Activated naive CD4-positive, alpha-beta T cell (primary cell): ENCODE results near the gene SLX1B.
"Not testable (repeated sequence)": the region's sequence is repeated elsewhere in the genome, so short reads cannot be mapped to it uniquely, and the experiment has no call there.

Source experiments
- DNase-seq, 4 experiments: peaks; one replicate each; lab custom pipeline; 2025; lab: John Stamatoyannopoulos, UW

The SLX1B gene

DNA sequence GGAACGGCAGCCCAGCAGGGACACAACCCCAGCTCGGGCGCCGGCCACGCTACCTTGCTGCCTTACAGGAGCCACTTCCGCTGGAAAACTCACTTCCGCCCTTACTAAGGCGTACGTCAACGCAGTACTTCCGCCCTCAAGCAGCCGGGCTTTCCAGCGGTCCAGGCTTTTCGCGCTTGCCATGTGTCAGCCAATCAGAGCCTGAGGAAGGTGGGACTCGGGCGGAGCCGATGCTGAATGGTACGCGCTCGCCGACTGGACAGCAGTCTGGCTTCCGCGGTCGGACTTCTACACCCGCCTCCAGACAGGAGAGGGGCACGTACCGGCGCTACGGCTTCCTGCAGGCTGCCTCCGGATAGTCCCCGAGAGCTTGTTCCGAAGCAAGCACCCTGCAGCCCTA, at the start of gene SLX1B, which contains the start of gene BOLA2:
SLX1B (plus strand) TSS at position 265 of the 400 bp plus-strand sequence.
BOLA2 (minus strand) TSS at position 83 of the 400 bp plus-strand sequence. CDS start 98 bp downstream, outside the sequence.
- DNase-seq, result not testable (repeated sequence)

DNA sequence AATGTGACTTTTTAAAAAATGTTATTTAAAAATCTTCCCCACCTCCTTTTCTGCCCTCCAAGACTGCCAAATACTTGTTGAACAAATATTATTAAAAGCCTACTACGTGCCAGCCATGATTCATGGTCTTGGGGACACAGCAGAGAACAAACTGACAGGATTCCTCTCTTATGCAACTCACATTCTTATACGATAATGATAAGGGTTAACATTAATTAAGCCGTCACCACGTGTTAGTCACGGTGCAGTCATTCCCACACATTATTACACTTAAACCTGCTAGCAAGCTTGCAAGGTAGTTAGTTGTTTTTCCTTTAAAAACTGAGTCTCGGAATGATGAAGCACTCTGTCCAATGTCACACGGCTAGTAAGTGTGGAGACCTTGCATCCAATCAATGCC, 49.1 kb upstream of the SLX1B start:
- DNase-seq, result not testable (repeated sequence)

DNA sequence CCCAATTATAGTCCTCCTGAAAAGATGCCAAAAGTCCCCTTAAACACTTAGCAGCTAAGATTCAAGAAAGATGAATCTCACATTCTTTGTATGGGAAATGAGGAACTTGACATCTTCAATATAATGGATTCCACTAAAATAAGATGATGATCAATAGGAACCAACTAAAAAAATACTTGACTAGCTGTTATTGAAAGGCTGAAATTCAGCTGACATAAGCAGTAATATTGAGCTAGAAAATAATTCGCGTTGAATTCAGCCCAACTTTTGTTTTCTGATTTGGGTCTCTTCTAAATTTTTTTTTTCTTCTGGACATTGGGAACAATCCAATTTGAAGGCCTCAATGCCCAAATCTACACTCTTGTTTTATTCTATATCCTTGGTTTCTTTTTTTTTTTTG, 30.7 kb upstream of the SLX1B start:
- not testable (repeated sequence) for DNase-seq

DNA sequence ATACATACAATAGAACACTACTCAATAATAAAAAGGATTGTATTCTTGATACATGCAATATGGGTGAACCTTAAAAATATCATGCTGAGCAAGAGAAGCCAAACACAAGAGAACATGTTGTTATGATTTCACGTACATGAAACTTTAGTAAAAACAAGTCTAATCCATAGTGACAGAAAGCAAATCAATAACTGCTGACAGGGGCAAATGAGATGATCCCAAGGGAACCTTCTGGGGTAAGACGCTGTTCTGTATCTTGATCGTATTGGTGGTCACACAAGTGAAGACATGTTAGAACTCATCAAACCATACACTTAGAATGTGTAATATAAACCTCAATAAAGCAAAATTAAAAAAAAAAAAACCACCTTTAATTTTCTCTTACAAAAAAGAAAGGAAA, 28.9 kb upstream of the SLX1B start:
- DNase-seq, result not testable (repeated sequence)

DNA sequence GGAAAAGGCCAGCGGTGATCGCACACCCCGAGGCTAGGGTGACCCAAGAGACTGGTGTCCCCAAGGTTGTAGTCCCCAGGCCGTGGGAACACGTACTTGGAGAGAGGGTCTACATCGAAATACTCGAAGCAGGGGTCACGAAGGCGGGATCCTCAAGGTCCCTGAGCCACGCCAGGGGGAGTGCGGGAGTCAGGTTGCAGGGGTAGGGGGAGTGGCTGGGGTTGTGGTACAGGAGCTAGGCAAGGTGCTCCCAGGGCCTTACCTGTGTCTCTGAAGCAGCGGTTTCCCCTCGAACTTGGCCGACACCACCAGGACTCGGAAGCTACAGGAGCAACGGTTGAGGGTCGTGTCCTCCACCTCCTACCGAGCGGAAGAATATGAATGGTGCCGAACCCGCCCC, 579 bp upstream of the SLX1B start:
- DNase-seq, result not testable (repeated sequence)

DNA sequence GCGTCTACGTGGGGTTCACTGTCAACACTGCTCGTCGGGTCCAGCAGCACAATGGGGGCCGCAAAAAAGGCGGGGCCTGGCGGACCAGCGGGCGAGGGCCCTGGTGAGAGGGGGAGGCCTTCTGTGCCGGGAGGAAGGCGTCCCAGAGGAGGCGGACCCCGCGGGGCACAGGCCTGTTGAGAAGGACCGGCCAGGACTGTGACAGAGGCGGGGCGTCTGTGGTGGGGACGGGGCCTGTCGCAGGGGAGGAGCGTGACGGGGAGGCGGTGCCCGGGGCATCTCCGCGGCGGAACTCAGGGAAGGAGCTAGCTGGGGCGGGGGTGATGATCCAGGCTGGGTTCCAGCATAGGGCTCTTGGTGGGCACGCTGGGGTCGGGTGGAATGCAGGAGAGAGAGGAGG, 495 bp downstream of the SLX1B start:
- not testable (repeated sequence) for DNase-seq

DNA sequence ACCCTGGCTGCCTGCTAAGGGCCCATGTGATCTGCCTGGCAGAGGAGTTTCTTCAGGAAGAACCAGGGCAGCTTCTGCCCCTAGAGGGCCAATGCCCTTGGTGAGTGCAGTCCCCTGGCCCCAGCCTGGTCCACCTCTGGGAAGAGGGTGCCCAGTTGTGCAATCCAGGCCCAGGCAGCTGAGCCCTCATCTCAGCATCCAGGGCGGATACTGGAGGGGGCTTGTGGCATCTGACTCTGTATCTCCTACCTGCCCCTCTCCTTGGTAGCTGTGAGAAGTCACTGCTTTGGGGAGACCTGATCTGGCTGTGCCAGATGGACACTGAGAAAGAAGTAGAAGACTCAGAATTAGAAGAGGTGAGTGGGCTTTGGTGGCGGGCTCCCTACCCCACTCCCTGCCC, 3.3 kb downstream of the SLX1B start:
- DNase-seq, result not testable (repeated sequence)

DNA sequence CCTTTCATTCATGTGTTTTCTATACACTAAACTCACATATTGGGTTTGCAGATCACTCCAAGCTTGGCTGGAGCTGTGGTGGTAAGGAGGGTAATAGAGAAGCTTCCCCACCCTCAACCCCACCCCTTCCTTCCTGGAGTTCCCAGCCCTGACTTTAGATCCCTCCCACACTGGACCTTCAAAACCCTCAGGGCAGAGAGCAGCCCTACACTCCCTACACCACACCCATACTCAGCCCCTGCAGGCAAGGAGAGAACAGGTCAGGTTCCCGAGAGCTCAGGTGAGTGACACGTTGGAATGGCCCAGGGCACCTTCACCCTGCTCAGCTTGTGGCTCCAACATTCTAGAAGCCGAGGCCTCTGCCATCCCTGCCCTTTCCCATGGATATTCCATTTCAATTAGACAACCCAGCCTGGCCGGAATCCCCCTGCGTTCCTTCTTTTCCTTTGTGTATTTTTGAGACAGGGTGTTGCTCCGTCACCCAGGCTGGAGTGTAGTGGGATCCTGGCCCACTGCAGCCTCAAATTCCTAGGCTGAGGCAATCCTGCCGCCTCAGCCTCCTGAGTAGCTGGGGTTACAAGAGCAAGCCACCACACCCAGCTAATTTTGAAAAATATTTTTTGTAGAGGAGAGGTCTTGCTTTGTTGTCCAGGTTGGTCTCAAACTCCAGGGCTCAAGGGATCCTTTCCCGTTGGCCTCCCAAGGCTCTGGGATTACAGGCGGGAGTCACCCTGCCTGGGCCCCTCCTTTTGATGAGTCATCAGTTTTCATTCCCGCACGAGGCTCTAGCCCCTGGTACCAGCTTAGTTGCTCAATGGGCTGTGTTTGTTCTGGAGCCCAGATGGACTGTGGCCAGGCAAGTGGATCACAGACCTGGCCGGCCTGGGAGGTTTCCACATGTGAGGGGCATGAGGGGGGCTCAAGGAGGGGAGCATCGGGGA, 5.6 kb downstream of the SLX1B start, which contains the start of gene SULT1A4:
SULT1A4 (plus strand) TSS at position 208 of the 941 bp plus-strand sequence. CDS start 1,473 bp downstream, outside the sequence.
- DNase-seq, result not testable (repeated sequence)

DNA sequence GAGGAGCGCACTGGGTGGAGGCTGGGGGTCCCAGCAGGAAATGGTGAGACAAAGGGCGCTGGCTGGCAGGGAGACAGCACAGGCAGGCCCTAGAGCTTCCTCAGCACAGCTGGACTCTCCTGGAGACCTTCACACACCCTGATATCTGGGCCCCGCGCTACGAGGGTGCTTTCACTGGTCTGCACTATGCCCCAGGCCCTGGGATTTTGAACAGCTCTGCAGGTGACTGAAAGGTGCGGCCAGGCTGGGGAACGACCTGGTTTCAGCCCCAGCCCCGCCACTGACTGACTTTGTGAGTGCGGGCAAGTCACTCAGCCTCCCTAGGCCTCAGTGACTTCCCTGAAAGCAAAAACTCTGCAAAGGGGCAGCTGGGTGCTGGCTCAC, 6.3 kb downstream of the SLX1B start:
- DNase-seq, result not testable (repeated sequence)

DNA sequence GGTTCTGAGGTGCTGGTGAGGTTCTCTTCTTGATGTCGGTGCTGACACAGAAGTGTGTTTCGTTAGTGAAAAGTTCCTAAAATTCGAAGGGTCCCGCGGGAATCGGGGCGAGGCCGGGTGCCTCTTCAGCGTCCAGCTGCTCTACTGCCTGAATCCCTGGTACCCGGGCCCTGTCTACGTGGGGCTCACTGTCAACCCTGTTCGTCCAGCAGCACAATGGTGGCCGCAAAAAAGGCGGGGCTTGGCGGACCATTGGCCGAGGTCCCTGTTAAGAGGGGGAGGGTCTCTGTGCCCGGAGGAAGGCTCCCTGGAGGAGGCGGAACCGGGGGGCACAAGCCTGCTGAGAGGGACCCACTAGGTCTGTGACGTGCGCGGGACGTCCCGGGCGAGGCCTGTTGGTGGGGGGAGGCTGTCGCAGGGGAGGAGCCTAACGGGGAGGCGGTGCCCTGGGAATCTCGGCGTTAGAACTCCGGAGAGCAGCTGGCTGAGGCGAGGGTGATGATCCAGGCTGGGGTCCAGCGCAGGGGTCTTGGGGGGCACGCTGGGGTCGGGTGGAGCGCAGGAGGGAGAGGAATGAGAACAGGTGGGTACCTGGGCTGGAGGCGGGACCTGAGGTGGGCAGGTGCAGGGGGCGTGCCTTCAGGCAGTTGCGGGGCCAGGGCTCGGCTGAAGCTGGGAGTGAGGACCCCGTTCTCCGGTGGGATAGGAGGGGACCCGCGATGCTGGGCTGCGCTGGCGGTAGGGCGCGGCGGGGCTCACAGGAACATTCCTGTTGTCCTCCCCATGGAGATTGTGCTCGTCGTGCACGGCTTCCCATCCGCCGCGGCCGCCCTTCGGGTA, 11.9 kb downstream of the SLX1B start:
- not testable (repeated sequence) for DNase-seq

DNA sequence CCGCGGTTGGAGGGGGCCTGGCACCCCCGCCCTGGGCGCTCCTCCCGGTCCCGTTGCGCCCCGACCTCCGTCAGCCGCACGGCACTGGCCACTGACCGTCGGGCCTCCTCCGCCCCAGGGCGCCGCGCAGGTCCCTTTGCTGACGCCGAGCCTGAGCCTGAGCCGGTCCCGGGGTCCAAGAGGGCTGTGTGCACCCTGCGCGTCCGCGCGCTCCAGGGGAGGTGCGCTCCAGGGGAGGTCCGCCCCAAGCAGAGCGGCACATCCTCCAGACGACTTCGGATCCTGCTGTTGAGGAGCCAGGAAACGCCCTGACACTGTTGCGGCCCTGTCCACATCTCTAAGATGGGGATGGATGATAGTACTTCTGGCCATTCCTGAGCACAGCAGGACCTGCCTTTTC, 12.6 kb downstream of the SLX1B start:
- DNase-seq, result not testable (repeated sequence)

DNA sequence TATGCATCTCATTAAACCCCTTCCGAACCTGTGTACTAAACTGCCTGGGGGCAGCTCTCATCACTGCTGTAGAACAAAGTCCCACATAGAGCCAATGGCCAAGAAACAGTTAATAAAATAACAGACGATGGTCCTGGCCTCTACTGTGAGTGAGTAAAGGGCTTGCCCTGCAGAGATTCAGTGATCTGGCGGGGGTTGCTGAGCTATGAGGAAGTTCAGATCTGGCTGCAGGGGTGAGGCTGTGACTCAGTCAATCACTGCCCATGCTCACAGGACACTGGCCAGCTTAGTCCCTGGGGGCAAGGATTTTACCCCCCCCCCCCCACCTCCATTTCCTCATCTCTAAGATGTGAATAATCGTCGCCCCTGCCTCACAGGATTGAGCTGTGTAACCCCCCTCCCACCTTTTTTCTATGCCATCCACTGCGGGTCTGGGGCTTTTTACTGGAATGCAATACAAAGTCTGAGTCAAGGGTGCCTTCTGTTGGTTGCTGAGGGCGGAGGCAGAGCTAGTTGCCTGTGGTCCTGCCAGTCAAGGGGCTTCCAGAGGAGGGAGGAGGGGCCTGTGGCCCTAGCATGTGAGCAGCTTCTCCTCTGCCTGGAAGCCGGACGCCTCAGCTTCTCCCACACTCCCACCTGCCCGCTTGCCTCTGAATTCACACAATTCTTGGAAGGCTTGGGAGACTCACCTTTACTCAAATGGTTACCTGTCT, 13.5 kb downstream of the SLX1B start:
- not testable (repeated sequence) for DNase-seq

DNA sequence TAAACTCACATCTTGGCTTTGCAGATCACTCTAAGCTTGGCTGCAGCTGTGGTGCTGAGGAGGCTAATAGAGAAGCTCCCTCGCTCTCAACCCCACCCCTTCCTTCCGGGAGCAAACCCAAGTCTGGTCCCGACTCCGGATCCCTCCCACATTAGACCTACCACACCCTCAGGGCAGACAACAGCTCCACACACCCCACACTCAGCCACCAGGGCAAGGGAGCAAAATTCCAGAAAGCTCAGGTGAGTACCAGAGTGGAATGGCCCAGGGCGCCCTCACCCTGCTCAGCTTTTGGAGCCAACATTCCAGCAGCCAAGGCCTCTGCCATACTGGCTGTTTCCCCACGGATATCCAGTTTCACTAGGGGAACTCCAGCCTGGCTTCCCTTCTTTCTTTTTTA, 15.3 kb downstream of the SLX1B start:
- DNase-seq, result not testable (repeated sequence)

DNA sequence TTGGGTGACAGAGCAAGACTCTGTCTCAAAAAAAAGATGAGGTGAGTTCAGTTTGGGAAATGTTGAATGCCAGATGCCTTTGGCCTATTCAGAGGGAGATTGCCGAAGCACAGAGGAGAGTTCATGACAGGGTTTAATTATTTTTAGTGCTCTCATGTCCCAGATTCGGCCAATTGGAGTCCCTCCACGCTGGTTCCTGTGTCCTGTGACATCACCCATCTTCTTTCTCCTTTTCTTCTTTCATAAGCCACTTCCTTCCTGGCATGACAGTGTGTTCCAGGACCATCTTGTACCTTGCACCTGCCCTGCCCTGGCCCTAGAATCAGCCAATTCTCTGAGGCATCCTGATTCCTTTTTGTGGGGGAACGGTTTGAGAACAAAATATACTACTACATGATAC, 17.7 kb downstream of the SLX1B start:
- not testable (repeated sequence) for DNase-seq

DNA sequence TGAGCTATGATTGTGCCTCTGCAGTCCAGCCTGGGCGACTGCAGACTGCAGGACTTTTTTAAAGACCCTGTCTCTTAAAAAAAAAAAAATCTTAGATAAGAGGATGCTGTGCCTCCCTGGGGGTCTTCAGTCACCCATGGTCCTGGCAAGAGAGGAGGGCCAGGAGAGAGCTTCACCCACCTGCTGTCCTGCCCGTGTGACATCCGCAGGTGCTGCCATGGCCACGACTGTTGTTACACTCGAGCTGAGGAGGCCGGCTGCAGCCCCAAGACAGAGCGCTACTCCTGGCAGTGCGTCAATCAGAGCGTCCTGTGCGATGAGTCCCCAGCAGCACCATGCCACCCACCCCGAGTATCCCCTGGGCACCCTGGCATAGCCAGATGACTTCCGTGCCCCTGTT, 27.9 kb downstream of the SLX1B start:
- DNase-seq, result not testable (repeated sequence)

DNA sequence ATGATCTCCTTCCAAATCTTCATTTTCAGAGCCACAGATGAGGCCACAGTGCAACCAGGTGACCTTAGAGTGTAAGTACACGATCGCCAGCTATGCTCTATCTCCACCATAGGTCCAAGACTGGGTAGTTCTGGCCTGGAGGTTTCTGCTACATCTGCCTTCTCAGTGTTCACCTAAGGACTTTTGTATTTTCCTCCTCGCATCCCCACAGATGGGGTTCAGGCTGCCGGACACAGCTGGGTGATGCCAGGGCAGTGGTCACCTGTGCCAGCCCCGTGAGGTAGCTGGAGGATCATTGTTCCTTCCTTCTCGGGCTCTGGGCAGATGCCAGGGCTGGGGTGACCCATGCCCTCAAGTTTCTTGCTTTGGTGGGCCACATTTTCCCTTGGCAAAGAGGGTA, 52.0 kb downstream of the SLX1B start, which contains the start of gene NPIPB12:
NPIPB12 (minus strand) TSS at position 101 of the 400 bp plus-strand sequence.
- not testable (repeated sequence) for DNase-seq
